Inferior parietal cortex (tissue), 1 donor: Measurements from ENCODE around the gene FBN1.

Experiments
- DNase-seq: peaks from one replicate; pipeline ENCODE4 v3.0.0-alpha.2; 2016; ENCODE audit errors: extremely low spot score

FBN1 gene

GRCh38 chr15:48623456-48623855 is 22.1 kb downstream of the FBN1 start:
- DNase-seq = no peak

- DNase-seq = no peak
Measured at GRCh38 chr15:48622237-48622636, 23.3 kb downstream of the FBN1 start.

GRCh38 chr15:48619446-48619845 is 26.1 kb downstream of the FBN1 start:
- DNase-seq = no peak

- DNase-seq = no peak
Measured at GRCh38 chr15:48617619-48618018, 27.9 kb downstream of the FBN1 start.

GRCh38 chr15:48616216-48616615 is 29.3 kb downstream of the FBN1 start:
- no peak for DNase-seq

- no peak for DNase-seq
Measured at GRCh38 chr15:48614051-48614450, 31.5 kb downstream of the FBN1 start.

- DNase-seq = no peak
Measured at GRCh38 chr15:48609486-48609885, 36.0 kb downstream of the FBN1 start.

- DNase-seq = no peak
Measured at GRCh38 chr15:48607846-48608245, 37.7 kb downstream of the FBN1 start.

- no peak for DNase-seq
Measured at GRCh38 chr15:48604567-48604966, 40.9 kb downstream of the FBN1 start.

GRCh38 chr15:48603922-48604321 is 41.6 kb downstream of the FBN1 start:
- no peak for DNase-seq

GRCh38 chr15:48603123-48603500 is 42.4 kb downstream of the FBN1 start:
- DNase-seq = no peak

GRCh38 chr15:48602358-48603122 is 43.0 kb downstream of the FBN1 start:
- DNase-seq = no peak

- DNase-seq = no peak
Measured at GRCh38 chr15:48601095-48601494, 44.4 kb downstream of the FBN1 start.

GRCh38 chr15:48596841-48597240 is 48.7 kb downstream of the FBN1 start:
- DNase-seq = no peak

GRCh38 chr15:48596415-48596814 is 49.1 kb downstream of the FBN1 start:
- DNase-seq = no peak

- DNase-seq = no peak
Measured at GRCh38 chr15:48595981-48596380, 49.5 kb downstream of the FBN1 start.

- no peak for DNase-seq
Measured at GRCh38 chr15:48592933-48593332, 52.6 kb downstream of the FBN1 start.

- no peak for DNase-seq
Measured at GRCh38 chr15:48592221-48592731, 53.2 kb downstream of the FBN1 start.

- DNase-seq = no peak
Measured at GRCh38 chr15:48590723-48591122, 54.8 kb downstream of the FBN1 start.

- DNase-seq = no peak
Measured at GRCh38 chr15:48584812-48585563, 60.5 kb downstream of the FBN1 start.

- DNase-seq = no peak
Measured at GRCh38 chr15:48584090-48584811, 61.3 kb downstream of the FBN1 start.

- no peak for DNase-seq
Measured at GRCh38 chr15:48582452-48583247, 62.9 kb downstream of the FBN1 start.
